ENCODE measurements around the gene PLEKHF1. TPM values are rescaled to one million over a fixed set of nuclear protein-coding genes. Genes with fewer than 3 reads are reported as not detected.

PLEKHF1 gene
- total and polyA plus RNA-seq, 2 donors (not counting 1 experiment from before 2014, with no cell fraction given), result 5.5 to 9.8 TPM

DNA sequence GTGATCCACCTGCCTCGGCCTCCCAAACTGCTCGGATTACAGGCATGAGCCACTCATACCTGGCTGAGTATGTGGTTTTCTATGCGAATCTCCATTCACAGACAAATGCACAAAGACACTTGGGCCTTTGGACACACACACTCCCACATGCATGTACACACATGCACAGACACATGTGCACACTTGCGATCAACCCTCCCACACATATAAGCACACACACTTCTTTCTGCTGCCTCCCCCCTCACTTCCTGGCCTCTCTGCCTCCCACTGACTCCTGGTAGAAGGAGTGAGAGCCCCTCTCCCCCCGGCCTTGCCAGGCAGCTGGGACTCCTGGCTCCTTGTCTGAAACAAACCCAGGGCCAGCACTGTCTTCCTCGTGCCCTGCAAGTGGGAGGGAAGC, 29.3 kb upstream of the PLEKHF1 start:
- 86% methylated on average over 5 of the region's 6 CpGs for WGBS (ENCODE audit: insufficient coverage)
- H3K4me1 Mint-ChIP-seq, result no peaks in the 10 kb centered on the region
- TF ChIP-seq, protein P1, sequence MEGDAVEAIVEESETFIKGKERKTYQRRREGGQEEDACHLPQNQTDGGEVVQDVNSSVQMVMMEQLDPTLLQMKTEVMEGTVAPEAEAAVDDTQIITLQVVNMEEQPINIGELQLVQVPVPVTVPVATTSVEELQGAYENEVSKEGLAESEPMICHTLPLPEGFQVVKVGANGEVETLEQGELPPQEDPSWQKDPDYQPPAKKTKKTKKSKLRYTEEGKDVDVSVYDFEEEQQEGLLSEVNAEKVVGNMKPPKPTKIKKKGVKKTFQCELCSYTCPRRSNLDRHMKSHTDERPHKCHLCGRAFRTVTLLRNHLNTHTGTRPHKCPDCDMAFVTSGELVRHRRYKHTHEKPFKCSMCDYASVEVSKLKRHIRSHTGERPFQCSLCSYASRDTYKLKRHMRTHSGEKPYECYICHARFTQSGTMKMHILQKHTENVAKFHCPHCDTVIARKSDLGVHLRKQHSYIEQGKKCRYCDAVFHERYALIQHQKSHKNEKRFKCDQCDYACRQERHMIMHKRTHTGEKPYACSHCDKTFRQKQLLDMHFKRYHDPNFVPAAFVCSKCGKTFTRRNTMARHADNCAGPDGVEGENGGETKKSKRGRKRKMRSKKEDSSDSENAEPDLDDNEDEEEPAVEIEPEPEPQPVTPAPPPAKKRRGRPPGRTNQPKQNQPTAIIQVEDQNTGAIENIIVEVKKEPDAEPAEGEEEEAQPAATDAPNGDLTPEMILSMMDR (IDR thresholded peaks at IDR 0.05), result no peak
- TF ChIP-seq EZH2 (IDR thresholded peaks at IDR 0.05; ENCODE audit: borderline replicate concordance, insufficient read depth, low read depth, low read length, poor library complexity, severe bottlenecking), result no peak
- H3K36me3 ChIP-seq (replicated peaks in 1 of 2; ENCODE audit: control extremely low read depth in 1 of 2, control insufficient read depth in 1 of 2, extremely low read depth in 1 of 2, insufficient read depth in 2 of 2, low read length in 1 of 2), result no peaks in the 10 kb centered on the region
- H3K9me3 Mint-ChIP-seq (ENCODE audit: insufficient read depth), result peaks cover 4% of the 10 kb centered on the region
- no peak overlapping the region for H3K27ac Mint-ChIP-seq
- H3K79me2 ChIP-seq (ENCODE audit: control insufficient read depth, insufficient read depth, low read length), result no peaks in the 10 kb centered on the region
- H3K27ac ChIP-seq (ENCODE audit: low read length in 2 of 2), result no peak overlapping the region
- H3K4me3 Mint-ChIP-seq, result no peak overlapping the region
- H3K4me1 ChIP-seq (ENCODE audit: control insufficient read depth in 2 of 2, insufficient read depth in 2 of 2, low read length in 2 of 2), result no peaks in the 10 kb centered on the region
- H3K27me3 ChIP-seq (replicated peaks in 1 of 4; ENCODE audit: control extremely low read depth in 1 of 4, control insufficient read depth in 3 of 4, insufficient read depth in 4 of 4, low read length in 3 of 4), result peaks cover 0 to 2% (median 0%) of the 10 kb centered on the region in 4 experiments
- H4K20me1 ChIP-seq (ENCODE audit: control insufficient read depth, insufficient read depth, low read length, poor library complexity, severe bottlenecking), result no peaks in the 10 kb centered on the region
- intact Hi-C loops (cut with micrococcal nuclease), result no loop called here
- CTCF ChIA-PET, result interaction anchor here (1.7 kb wide), 1 partner anchor 81 kb away, joined by 4 read pairs; no protein-coding TSS in a partner anchor
- no peak for DNase-seq
- no peaks in the 10 kb centered on the region for H3K27me3 Mint-ChIP-seq
- H3K9me3 ChIP-seq (ENCODE audit: control extremely low read depth in 1 of 3, control insufficient read depth in 2 of 3, insufficient read depth in 1 of 3, low read length in 2 of 3), result no peaks in the 10 kb centered on the region
- POLR2A ChIA-PET, result no interaction called here
- no peak overlapping the region for H3K4me2 ChIP-seq (replicated peaks; ENCODE audit: low read depth, low read length, poor library complexity, severe bottlenecking)
- no peak overlapping the region for H2AFZ ChIP-seq (ENCODE audit: insufficient read depth, low read depth, low read length, poor library complexity, severe bottlenecking)
- H3K4me3 ChIP-seq (ENCODE audit: control extremely low read depth in 1 of 5, extremely low read depth in 1 of 5, insufficient read depth in 1 of 5, low read depth in 2 of 5, low read length in 4 of 5), result no peak overlapping the region
- no peak overlapping the region for H3K9ac ChIP-seq (ENCODE audit: low read length)
- ATAC-seq (ENCODE audit: low read depth), result no peak

DNA sequence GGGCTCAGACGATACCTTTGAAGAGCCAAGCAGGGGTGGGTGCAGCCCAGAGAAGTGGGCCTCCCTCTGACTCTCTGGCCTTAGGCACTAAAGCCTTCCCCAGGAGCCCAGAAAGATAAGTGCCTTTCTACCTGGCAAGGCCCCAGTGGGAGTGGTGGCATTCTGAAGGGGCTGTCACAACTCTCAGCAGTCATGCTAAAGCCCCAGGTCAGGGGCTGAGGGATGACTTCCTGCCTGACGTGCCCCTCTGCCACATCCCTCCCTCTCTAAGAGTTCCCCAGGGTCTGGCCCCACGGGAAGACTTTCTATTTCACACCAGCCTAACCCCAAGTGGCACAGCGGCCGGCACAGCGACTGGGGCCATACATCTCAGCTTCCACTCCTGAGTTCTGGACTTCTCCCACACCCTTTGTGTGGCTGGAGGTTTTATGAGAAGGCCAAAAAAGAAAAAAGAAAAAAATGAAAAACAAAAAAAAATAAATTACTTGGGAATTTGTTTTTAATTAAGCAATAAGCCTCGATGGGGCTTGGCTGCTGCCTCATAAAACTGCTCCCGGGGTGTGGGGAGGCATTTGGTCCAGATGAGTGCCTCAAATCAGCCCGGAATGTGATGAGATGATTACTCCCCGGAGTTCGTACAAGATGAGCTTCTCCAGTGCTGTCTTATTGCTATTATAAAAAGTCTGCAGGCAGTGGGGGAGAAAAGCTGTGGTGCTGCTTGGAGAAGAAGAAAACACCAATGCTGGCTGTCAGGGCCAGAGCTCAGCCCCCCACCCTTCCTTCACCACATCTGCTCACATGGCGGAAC, 28.5 kb upstream of the PLEKHF1 start:
- Histone ChIP-seq H3K9me3 (ENCODE audit: control extremely low read depth in 1 of 3, control insufficient read depth in 2 of 3, insufficient read depth in 1 of 3, low read length in 2 of 3) (no peaks in the 10 kb centered on the region), H3K4me3 (ENCODE audit: control extremely low read depth in 1 of 5, extremely low read depth in 1 of 5, insufficient read depth in 1 of 5, low read depth in 2 of 5, low read length in 4 of 5) (no peak overlapping the region), H3K27me3 (replicated peaks in 1 of 4; ENCODE audit: control extremely low read depth in 1 of 4, control insufficient read depth in 3 of 4, insufficient read depth in 4 of 4, low read length in 3 of 4) (peaks cover 0 to 2% (median 0%) of the 10 kb centered on the region in 4 experiments), H3K27ac (ENCODE audit: low read length in 2 of 2) (no peak overlapping the region), H4K20me1 (ENCODE audit: control insufficient read depth, insufficient read depth, low read length, poor library complexity, severe bottlenecking) (no peaks in the 10 kb centered on the region), H3K36me3 (replicated peaks in 1 of 2; ENCODE audit: control extremely low read depth in 1 of 2, control insufficient read depth in 1 of 2, extremely low read depth in 1 of 2, insufficient read depth in 2 of 2, low read length in 1 of 2) (no peaks in the 10 kb centered on the region), H3K9ac (ENCODE audit: low read length) (no peak overlapping the region), H3K79me2 (ENCODE audit: control insufficient read depth, insufficient read depth, low read length) (no peaks in the 10 kb centered on the region), H3K4me2 (replicated peaks; ENCODE audit: low read depth, low read length, poor library complexity, severe bottlenecking) (no peak overlapping the region), H2AFZ (ENCODE audit: insufficient read depth, low read depth, low read length, poor library complexity, severe bottlenecking) (no peak overlapping the region), H3K4me1 (ENCODE audit: control insufficient read depth in 2 of 2, insufficient read depth in 2 of 2, low read length in 2 of 2) (no peaks in the 10 kb centered on the region)
- ATAC-seq (ENCODE audit: low read depth) (no peak), DNase-seq (no peak)
- POLR2A ChIA-PET, result no interaction called here
- intact Hi-C loops (cut with micrococcal nuclease), result no loop called here
- Mint-ChIP-seq H3K4me3 (no peak overlapping the region), H3K27ac (no peak overlapping the region), H3K4me1 (no peaks in the 10 kb centered on the region), H3K27me3 (peaks cover 3% of the 10 kb centered on the region), H3K9me3 (ENCODE audit: insufficient read depth) (peaks cover 4% of the 10 kb centered on the region)
- TF ChIP-seq EZH2 (IDR thresholded peaks at IDR 0.05; ENCODE audit: borderline replicate concordance, insufficient read depth, low read depth, low read length, poor library complexity, severe bottlenecking), result no peak
- TF ChIP-seq, protein P1 (IDR thresholded peaks at IDR 0.05), result no peak
- WGBS (ENCODE audit: insufficient coverage), result 92% methylated on average over 5 of the region's 12 CpGs
- CTCF ChIA-PET, result interaction anchor here (1.7 kb wide), 1 partner anchor 80 kb away, joined by 4 read pairs; no protein-coding TSS in a partner anchor
